Astrocyte of the cerebellum (primary cell): ENCODE results near the gene SLC39A10.

ENCODE experiments used
- DNase-seq: peaks from one replicate; pipeline ENCODE4 v3.0.0-alpha.2; 2011; ENCODE audit warnings: low read depth
- H3K4me3 ChIP-seq: 2 replicates; pipeline ENCODE4 v1.5.1; 2011; ENCODE audit warnings: mild to moderate bottlenecking, low read depth, low read length, moderate library complexity
- CTCF ChIP-seq: IDR thresholded peaks from 2 replicates; pipeline ENCODE4 v1.5.1; 2012; ENCODE audit warnings: low read length, low read depth, moderate library complexity, mild to moderate bottlenecking; ENCODE audit errors: missing control alignments
- in situ Hi-C: cut with HindIII; loops from 2 replicates; pipeline ENCODE4 v1.10.0; 2017; ENCODE audit warnings: low sequenced_read_pairs

Gene SLC39A10

GRCh38 chr2:195741191-195741590 is 84.2 kb downstream of the SLC39A10 start:
- no peak for DNase-seq
- no peak for TF ChIP-seq CTCF
- in situ Hi-C loops = no loop called here
- H3K4me3 ChIP-seq = no peak overlapping the region

- no peak for TF ChIP-seq CTCF
- in situ Hi-C loops = no loop called here
- H3K4me3 ChIP-seq = no peak overlapping the region
- no peak for DNase-seq
These were observed 99.4 kb downstream of the SLC39A10 start for GRCh38 chr2:195756218-195756942.

- no peak for TF ChIP-seq CTCF
- DNase-seq = no peak
These were observed 101.8 kb downstream of the SLC39A10 start for GRCh38 chr2:195758846-195759245.

GRCh38 chr2:195759877-195760276 is 102.9 kb downstream of the SLC39A10 start:
- in situ Hi-C loops = no loop called here
- H3K4me3 ChIP-seq = no peak overlapping the region
- DNase-seq = no peak
- TF ChIP-seq CTCF = no peak

More at GRCh38 chr2:195758846-195759245, 101.8 kb downstream of the SLC39A10 start:
- no peak overlapping the region for H3K4me3 ChIP-seq
- in situ Hi-C loops = no loop called here

- DNase-seq = no peak
- in situ Hi-C loops = no loop called here
- no peak for TF ChIP-seq CTCF
- no peak overlapping the region for H3K4me3 ChIP-seq
These were observed 106.8 kb downstream of the SLC39A10 start for GRCh38 chr2:195763866-195764265.

- in situ Hi-C loops = no loop called here
- no peak overlapping the region for H3K4me3 ChIP-seq
These were observed 109.7 kb downstream of the SLC39A10 start for GRCh38 chr2:195766691-195767090.

More at GRCh38 chr2:195766691-195767090, 109.7 kb downstream of the SLC39A10 start:
- DNase-seq = no peak
- no peak for TF ChIP-seq CTCF
